OCI-LY7 (cell line): Measurements from ENCODE around the gene FYN. TPM values are rescaled to one million over a fixed set of nuclear protein-coding genes. Genes with fewer than 3 reads are reported as not detected.

ENCODE experiments used
- BruUV-seq: library from RNA; stranded (reverse); fragments of 400-500 nt; replicated peaks from 2 replicates; lab custom pipeline; 2021; lab: Mats Ljungman, UMichigan
- CTCF ChIA-PET: fragments of 300-600 bp; sonication (Branson Sonifier 250); formaldehyde crosslinking; loops from one replicate; lab custom pipeline; 2022; ENCODE audit warnings: antibody characterized with exemption; ENCODE audit not compliant: unreplicated experiment; lab: Charles Lee
- POLR2A ChIA-PET: fragments of 300-600 bp; sonication (Branson Sonifier 250); formaldehyde crosslinking; loops from one replicate; lab custom pipeline; 2022; ENCODE audit warnings: antibody characterized with exemption; lab: Charles Lee
- DNase-seq: peaks from one replicate; pipeline ENCODE4 v3.0.0-alpha.2; 2015; ENCODE audit warnings: low spot score
- H2AFZ ChIP-seq: fragments of 200-600 bp; sonication (generic), shearing (Covaris generic); 2 replicates; pipeline ENCODE4 v1.6.1; 2014; ENCODE audit warnings: mild to moderate bottlenecking, antibody characterized with exemption, low read length, moderate library complexity
- H3K27ac ChIP-seq: fragments of 200-600 bp; sonication (generic); 2 replicates; pipeline ENCODE4 v1.5.1; 2014; ENCODE audit warnings: mixed run types, low read depth, mild to moderate bottlenecking, moderate library complexity, low read length, inconsistent platforms; ENCODE audit not compliant: poor library complexity, severe bottlenecking
- H3K36me3 ChIP-seq: fragments of 200-600 bp; sonication (generic); 2 replicates; pipeline ENCODE4 v1.6.1; 2014; ENCODE audit warnings: mild to moderate bottlenecking, antibody characterized with exemption, low read length, moderate library complexity, mixed read lengths; ENCODE audit not compliant: insufficient read depth
- H3K4me1 ChIP-seq: fragments of 200-600 bp; sonication (generic); 2 replicates; pipeline ENCODE4 v1.5.1; 2014; ENCODE audit warnings: mild to moderate bottlenecking, low read length; ENCODE audit not compliant: insufficient read depth, poor library complexity, severe bottlenecking
- H3K4me2 ChIP-seq: fragments of 200-600 bp; sonication (generic); 2 replicates; pipeline ENCODE4 v1.6.1; 2014; ENCODE audit warnings: mild to moderate bottlenecking, low read length
- H3K4me3 ChIP-seq: fragments of 200-600 bp; sonication (generic); 2 replicates; pipeline ENCODE4 v1.5.1; 2014; ENCODE audit warnings: mild to moderate bottlenecking, low read depth, low read length; ENCODE audit not compliant: poor library complexity, severe bottlenecking
- H3K79me2 ChIP-seq: fragments of 200-600 bp; sonication (generic); 2 replicates; pipeline ENCODE4 v1.6.1; 2016; ENCODE audit warnings: low read depth, mild to moderate bottlenecking, low read length, moderate library complexity, mixed read lengths; ENCODE audit not compliant: insufficient read depth
- H3K9me2 ChIP-seq: fragments of 200-600 bp; sonication (generic); 2 replicates; pipeline ENCODE4 v1.6.1; 2016; ENCODE audit warnings: mild to moderate bottlenecking, low read length, mixed read lengths; ENCODE audit not compliant: insufficient read depth
- H3K9me3 ChIP-seq: fragments of 200-600 bp; sonication (generic); 2 replicates; pipeline ENCODE4 v1.6.1; 2014; ENCODE audit warnings: mild to moderate bottlenecking, mixed run types, low read length, mixed read lengths
- H4K20me1 ChIP-seq: fragments of 200-600 bp; sonication (generic); 2 replicates; pipeline ENCODE4 v1.6.1; 2014; ENCODE audit warnings: mild to moderate bottlenecking, antibody characterized with exemption, low read length, moderate library complexity, mixed read lengths; ENCODE audit not compliant: insufficient read depth
- EZH2phosphoT487 ChIP-seq: fragments of 200-600 bp; sonication (generic); IDR thresholded peaks from 2 replicates; pipeline ENCODE4 v1.6.1; 2018; ENCODE audit warnings: low read depth, borderline replicate concordance, mild to moderate bottlenecking, mixed run types, antibody characterized with exemption, low read length, moderate library complexity, mixed read lengths
- intact Hi-C: fragments of 100-400 bp; cut with micrococcal nuclease; formaldehyde crosslinking; loops from one replicate; pipeline ENCODE4 v1.10.0; 2022; ENCODE audit not compliant: unreplicated experiment
- total RNA-seq, 2 experiments: library from RNA; depleted of rRNA in 1 of 2; stranded (reverse); fragments of >200 nt in 1 of 2; shearing (Covaris generic) in 1 of 2; gene quantifications; 2 replicates each; pipeline ENCODE4 v1.2.3, GENCODE V29; 2014 to 2022
- TF ChIP-seq, protein P1 (sequence below): fragments of 200-600 bp; sonication (generic); conservative IDR thresholded peaks from 2 replicates; pipeline ENCODE4 v1.5.1; 2014; ENCODE audit warnings: mild to moderate bottlenecking, antibody characterized with exemption, low read length, moderate library complexity, mixed read lengths

The FYN gene
- total RNA-seq, 2 experiments from 2014 or later: 57.3 to 92.9 TPM

DNA sequence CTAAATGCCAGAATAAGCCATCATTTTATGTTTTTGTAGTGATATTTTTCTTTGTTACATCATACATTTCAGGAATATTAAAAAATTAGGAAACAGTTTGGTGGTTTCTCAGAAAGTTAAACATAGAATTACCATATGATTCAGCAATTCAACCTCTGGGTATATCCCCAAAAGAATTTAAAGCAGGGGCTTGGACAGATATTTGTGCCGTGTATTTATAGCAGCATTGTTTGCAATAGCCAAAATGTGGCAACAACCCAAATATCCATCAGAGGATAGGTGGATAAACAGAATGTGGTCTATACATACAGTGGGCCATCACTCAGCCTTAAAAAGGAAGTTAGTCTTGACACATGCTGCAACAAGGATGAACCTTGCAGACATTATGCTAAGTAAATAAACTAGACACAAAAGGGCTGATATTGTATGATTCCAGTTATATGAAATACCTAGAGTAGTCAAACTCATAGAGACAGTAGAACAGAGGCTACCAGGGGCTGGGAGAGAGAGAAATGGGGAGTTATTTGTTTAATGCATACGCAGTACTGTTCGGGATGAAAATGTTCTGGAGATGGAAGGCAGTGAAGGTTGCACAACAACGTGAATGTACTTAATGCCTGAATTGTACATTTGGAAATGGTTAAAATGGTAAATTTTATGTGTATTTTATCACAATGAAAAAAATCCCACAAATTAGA lies 248.7 kb downstream of the FYN start:
- CTCF ChIA-PET: no interaction called here
- Histone ChIP-seq H3K27ac (no peak overlapping the region), H3K9me3 (no peaks in the 10 kb centered on the region), H3K4me3 (no peak overlapping the region), H4K20me1 (no peaks in the 10 kb centered on the region), H3K4me2 (no peak overlapping the region), H3K4me1 (no peaks in the 10 kb centered on the region), H3K36me3 (no peaks in the 10 kb centered on the region), H2AFZ (no peak overlapping the region), H3K9me2 (no peaks in the 10 kb centered on the region), H3K79me2 (no peaks in the 10 kb centered on the region)
- intact Hi-C loops: no loop called here
- TF ChIP-seq, protein P1, sequence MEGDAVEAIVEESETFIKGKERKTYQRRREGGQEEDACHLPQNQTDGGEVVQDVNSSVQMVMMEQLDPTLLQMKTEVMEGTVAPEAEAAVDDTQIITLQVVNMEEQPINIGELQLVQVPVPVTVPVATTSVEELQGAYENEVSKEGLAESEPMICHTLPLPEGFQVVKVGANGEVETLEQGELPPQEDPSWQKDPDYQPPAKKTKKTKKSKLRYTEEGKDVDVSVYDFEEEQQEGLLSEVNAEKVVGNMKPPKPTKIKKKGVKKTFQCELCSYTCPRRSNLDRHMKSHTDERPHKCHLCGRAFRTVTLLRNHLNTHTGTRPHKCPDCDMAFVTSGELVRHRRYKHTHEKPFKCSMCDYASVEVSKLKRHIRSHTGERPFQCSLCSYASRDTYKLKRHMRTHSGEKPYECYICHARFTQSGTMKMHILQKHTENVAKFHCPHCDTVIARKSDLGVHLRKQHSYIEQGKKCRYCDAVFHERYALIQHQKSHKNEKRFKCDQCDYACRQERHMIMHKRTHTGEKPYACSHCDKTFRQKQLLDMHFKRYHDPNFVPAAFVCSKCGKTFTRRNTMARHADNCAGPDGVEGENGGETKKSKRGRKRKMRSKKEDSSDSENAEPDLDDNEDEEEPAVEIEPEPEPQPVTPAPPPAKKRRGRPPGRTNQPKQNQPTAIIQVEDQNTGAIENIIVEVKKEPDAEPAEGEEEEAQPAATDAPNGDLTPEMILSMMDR: no peak
- TF ChIP-seq EZH2phosphoT487: no peak
- BruUV-seq: no TSS peak
- DNase-seq: no peak
- POLR2A ChIA-PET: no interaction called here

DNA sequence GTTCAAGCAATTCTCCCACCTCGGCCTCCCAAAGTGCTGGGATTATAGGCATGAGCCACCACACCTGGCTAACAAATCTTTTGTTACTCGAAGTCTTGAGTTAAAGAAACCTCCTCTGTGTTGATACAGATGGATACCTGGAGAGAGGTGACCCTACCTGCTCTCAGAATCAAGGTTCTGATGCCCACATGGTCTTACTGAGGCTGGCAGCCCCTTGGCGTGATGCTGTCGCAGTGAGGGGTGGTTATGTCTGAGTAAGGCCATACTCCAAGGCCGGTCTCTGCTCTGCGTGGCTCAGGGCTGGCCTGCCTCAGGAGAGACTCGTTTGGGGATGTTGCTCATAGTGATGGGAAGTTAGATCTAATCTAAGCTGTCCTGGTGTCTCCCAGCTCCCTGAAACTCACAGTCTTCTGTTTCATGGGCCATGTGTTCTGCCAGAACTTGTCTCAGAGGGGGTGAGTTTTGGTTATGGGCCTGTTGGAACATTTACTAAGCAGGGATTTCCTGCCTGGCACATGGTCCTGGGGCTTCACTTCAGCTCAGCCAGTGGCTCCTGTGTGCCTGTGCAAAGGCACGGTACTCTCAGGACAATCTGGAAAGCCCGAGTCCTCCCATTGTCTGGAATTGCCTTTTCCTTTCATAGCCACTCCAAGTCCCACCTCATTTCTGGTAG lies 250.1 kb downstream of the FYN start:
- Histone ChIP-seq H3K4me3 (no peak overlapping the region), H3K9me2 (no peaks in the 10 kb centered on the region), H2AFZ (no peak overlapping the region), H3K79me2 (no peaks in the 10 kb centered on the region), H3K9me3 (no peaks in the 10 kb centered on the region), H3K36me3 (no peaks in the 10 kb centered on the region), H3K27ac (no peak overlapping the region), H3K4me1 (no peaks in the 10 kb centered on the region), H4K20me1 (no peaks in the 10 kb centered on the region), H3K4me2 (no peak overlapping the region)
- no peak for TF ChIP-seq EZH2phosphoT487
- TF ChIP-seq, protein P1: no peak
- ChIA-PET CTCF (no interaction called here), POLR2A (no interaction called here)
- no TSS peak for BruUV-seq
- DNase-seq: no peak
- intact Hi-C loops: no loop called here

DNA sequence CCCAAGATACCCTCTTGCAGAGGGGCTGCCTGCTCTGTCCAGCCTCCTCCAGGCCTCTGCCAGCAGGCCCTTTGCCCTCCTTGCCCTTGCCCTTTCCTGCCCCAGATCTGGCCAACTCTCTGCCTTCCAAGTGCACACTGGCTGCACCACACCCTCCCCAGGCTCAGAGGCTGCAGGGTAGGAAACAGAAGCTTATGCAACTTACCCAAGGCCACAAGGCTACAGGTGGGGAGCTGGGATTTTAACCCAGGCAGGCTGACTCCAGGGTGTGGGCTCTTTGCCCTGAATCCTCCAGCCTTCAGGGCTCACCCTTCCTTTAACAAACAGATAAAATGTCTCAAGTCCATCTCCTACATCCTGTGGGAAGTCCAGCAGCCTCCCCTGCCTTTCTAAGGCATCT lies 253.1 kb downstream of the FYN start:
- intact Hi-C loops: no loop called here
- no peaks in the 10 kb centered on the region for H4K20me1 ChIP-seq
- no peaks in the 10 kb centered on the region for H3K9me3 ChIP-seq
- H3K4me3 ChIP-seq: no peak overlapping the region
- no peak overlapping the region for H3K4me2 ChIP-seq
- no peak overlapping the region for H3K27ac ChIP-seq
- ChIA-PET POLR2A (no interaction called here), CTCF (no interaction called here)
- TF ChIP-seq, protein P1: no peak
- TF ChIP-seq EZH2phosphoT487: no peak
- no peaks in the 10 kb centered on the region for H3K4me1 ChIP-seq
- no peak for DNase-seq
- no peaks in the 10 kb centered on the region for H3K36me3 ChIP-seq
- no peaks in the 10 kb centered on the region for H3K9me2 ChIP-seq
- no peaks in the 10 kb centered on the region for H3K79me2 ChIP-seq
- no peak overlapping the region for H2AFZ ChIP-seq
- no TSS peak for BruUV-seq
